ENCODE data around the gene TSBP1.

DNA sequence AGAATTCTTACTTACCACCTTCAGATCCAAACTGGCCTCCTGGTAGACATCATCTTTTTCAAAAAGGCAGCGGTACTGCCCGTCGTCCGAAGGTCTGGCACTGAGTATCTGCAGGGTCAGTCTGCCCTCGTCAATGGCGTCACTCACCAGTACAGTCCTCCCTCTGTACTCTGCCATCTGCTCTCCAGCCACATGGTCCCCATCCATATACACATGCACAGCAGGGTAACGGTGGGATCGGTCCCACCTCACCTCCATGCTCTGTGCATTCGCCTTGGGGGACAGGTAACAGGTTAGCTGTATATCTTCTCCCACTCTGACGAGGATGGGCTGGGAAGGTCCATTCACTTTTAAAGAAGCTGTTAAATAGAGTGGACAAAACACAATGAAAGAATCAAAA is 24.3 kb upstream of the TSBP1 start:
- TF ChIP-seq CTCF (IDR thresholded peaks at IDR 0.05) (no peak), POLR2A (IDR thresholded peaks at IDR 0.05) (no peak)
